ENCODE measurements around the gene ZDHHC14.

GRCh38 chr6:157443066-157443800 is 62.2 kb downstream of the ZDHHC14 start:
- TF ChIP-seq REST (IDR thresholded peaks at IDR 0.05; ENCODE audit: unreplicated experiment): no peak
- TF ChIP-seq CTCF (conservative IDR thresholded peaks at IDR 0.05; ENCODE audit: low read depth in 2 of 2): no peak
- no peak for TF ChIP-seq EZH2phosphoT487 (IDR thresholded peaks at IDR 0.05; ENCODE audit: unreplicated experiment)
- TF ChIP-seq POLR2AphosphoS5 (IDR thresholded peaks at IDR 0.05; ENCODE audit: low read depth): no peak
